Hepatocyte (in vitro differentiated cells): ENCODE results near the gene PACS1. TPM values are rescaled to one million over a fixed set of nuclear protein-coding genes. Genes with fewer than 3 reads are reported as not detected.
A peak's percentile ranks its signal among the peaks of the same experiment; 100 is the strongest.

Experiments used
- DNase-seq: peaks from one replicate; pipeline ENCODE4 v3.0.0-alpha.2; 2016; ENCODE audit warnings: low spot score
- H2AFZ ChIP-seq: fragments of 200-600 bp; sonication (generic); 2 replicates; pipeline ENCODE4 v1.6.0; 2016; ENCODE audit warnings: antibody characterized with exemption, mild to moderate bottlenecking
- H3K27ac ChIP-seq: fragments of 200-600 bp; sonication (generic); 2 replicates; pipeline ENCODE4 v1.5.1; 2016; ENCODE audit warnings: mild to moderate bottlenecking
- H3K27me3 ChIP-seq: fragments of 200-600 bp; sonication (generic); 2 replicates; pipeline ENCODE4 v1.6.1; 2016
- H3K36me3 ChIP-seq: fragments of 200-600 bp; sonication (generic); replicated peaks from 2 replicates; pipeline ENCODE4 v1.5.1; 2016; ENCODE audit warnings: low read depth; ENCODE audit not compliant: insufficient read depth
- H3K4me1 ChIP-seq: fragments of 200-600 bp; sonication (generic); 2 replicates; pipeline ENCODE4 v1.5.1; 2016; ENCODE audit warnings: mild to moderate bottlenecking, moderate library complexity; ENCODE audit not compliant: insufficient read depth
- H3K4me2 ChIP-seq: fragments of 200-600 bp; sonication (generic); 2 replicates; pipeline ENCODE4 v1.6.0; 2016
- H3K4me3 ChIP-seq: fragments of 200-600 bp; sonication (generic); 2 replicates; pipeline ENCODE4 v1.5.1; 2016; ENCODE audit warnings: mild to moderate bottlenecking
- H3K79me2 ChIP-seq: fragments of 200-600 bp; sonication (generic); 2 replicates; pipeline ENCODE4 v1.6.0; 2017; ENCODE audit warnings: mild to moderate bottlenecking
- H3K9me2 ChIP-seq: fragments of 200-600 bp; sonication (generic); replicated peaks from 2 replicates; pipeline ENCODE4 v1.6.0; 2017; ENCODE audit warnings: mild to moderate bottlenecking; ENCODE audit not compliant: insufficient read depth
- H3K9me3 ChIP-seq: fragments of 200-600 bp; sonication (generic); 2 replicates; pipeline ENCODE4 v1.5.1; 2016; ENCODE audit warnings: low read depth, mild to moderate bottlenecking
- H4K20me1 ChIP-seq: fragments of 200-600 bp; sonication (generic); 2 replicates; pipeline ENCODE4 v1.6.0; 2016; ENCODE audit warnings: mild to moderate bottlenecking; ENCODE audit not compliant: insufficient read depth, poor library complexity, severe bottlenecking
- EZH2 ChIP-seq: fragments of 200-600 bp; sonication (generic); IDR thresholded peaks from 2 replicates; pipeline ENCODE4 v1.6.1; 2016; ENCODE audit warnings: antibody characterized with exemption, mild to moderate bottlenecking, borderline replicate concordance
- EZH2phosphoT487 ChIP-seq: fragments of 200-600 bp; sonication (generic); IDR thresholded peaks from one replicate; pipeline ENCODE4 v1.6.1; 2018; ENCODE audit warnings: antibody characterized with exemption, mild to moderate bottlenecking, low read depth, moderate library complexity; ENCODE audit not compliant: unreplicated experiment, severe bottlenecking
- WGBS: methylation state at CpG from one replicate; pipeline ENCODE4 v1.1.6; 2016; ENCODE audit warnings: low lambda C conversion rate; ENCODE audit errors: missing lambda C conversion rate; 5-methylcytosine and 5-hydroxymethylcytosine counted together
- polyA plus RNA-seq: library from polyadenylated mRNA; unstranded; fragments of >200 nt; fragmentation: Nextera tagmentation; extraction: Ambion mirVana; gene quantifications from 2 replicates; pipeline ENCODE4 v1.2.1, GENCODE V29; 2016
- total RNA-seq: library from RNA; depleted of rRNA; stranded (reverse); fragments of >200 nt; gene quantifications from 2 replicates; pipeline ENCODE4 v1.2.3, GENCODE V29; 2014
- TF ChIP-seq, protein P1 (sequence below): fragments of 200-600 bp; sonication (generic); IDR thresholded peaks from 2 replicates; pipeline ENCODE4 v1.5.1; 2016; ENCODE audit warnings: antibody characterized with exemption, mild to moderate bottlenecking; ENCODE audit not compliant: poor library complexity

PACS1 gene
- total and polyA plus RNA-seq, 2 experiments from 2014 or later: 28.2 to 71.5 TPM

DNA sequence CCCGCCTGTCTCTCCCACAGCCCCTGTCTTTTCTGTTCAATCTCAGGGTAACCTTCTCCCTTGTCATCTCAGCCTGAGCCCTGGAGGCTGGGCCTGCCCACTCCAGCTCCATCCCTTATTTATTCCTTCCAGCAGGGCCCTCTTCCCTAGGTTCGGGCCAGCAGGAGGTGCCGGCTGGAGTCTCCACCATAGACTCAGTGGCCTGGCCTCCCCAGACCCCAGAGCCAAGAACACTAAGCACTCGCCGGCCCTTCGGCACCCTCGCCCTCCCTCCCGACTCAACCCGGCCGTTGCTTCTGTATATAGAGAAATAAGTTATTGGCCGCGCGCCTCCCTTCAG lies 196.9 kb downstream of the PACS1 start:
- H3K27me3 ChIP-seq: no peaks in the 10 kb centered on the region
- H3K36me3 ChIP-seq: no peaks in the 10 kb centered on the region
- H3K4me1 ChIP-seq: peaks cover 11% of the 10 kb centered on the region
- no peaks in the 10 kb centered on the region for H3K9me2 ChIP-seq
- TF ChIP-seq, protein P1, sequence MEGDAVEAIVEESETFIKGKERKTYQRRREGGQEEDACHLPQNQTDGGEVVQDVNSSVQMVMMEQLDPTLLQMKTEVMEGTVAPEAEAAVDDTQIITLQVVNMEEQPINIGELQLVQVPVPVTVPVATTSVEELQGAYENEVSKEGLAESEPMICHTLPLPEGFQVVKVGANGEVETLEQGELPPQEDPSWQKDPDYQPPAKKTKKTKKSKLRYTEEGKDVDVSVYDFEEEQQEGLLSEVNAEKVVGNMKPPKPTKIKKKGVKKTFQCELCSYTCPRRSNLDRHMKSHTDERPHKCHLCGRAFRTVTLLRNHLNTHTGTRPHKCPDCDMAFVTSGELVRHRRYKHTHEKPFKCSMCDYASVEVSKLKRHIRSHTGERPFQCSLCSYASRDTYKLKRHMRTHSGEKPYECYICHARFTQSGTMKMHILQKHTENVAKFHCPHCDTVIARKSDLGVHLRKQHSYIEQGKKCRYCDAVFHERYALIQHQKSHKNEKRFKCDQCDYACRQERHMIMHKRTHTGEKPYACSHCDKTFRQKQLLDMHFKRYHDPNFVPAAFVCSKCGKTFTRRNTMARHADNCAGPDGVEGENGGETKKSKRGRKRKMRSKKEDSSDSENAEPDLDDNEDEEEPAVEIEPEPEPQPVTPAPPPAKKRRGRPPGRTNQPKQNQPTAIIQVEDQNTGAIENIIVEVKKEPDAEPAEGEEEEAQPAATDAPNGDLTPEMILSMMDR: no peak
- no peak for TF ChIP-seq EZH2
- no peak for TF ChIP-seq EZH2phosphoT487
- H3K4me3 ChIP-seq: peak overlapping the region; percentile 84
- peaks cover 23% of the 10 kb centered on the region for H4K20me1 ChIP-seq
- 34% methylated on average over 13 of the region's 13 CpGs for WGBS
- H3K9me3 ChIP-seq: no peaks in the 10 kb centered on the region
- H3K4me2 ChIP-seq: peak overlapping the region; percentile 91
- no peak for DNase-seq
- peaks cover 33% of the 10 kb centered on the region for H3K79me2 ChIP-seq
- H2AFZ ChIP-seq: peak overlapping the region; percentile 50
- peak overlapping the region; percentile 89 for H3K27ac ChIP-seq

DNA sequence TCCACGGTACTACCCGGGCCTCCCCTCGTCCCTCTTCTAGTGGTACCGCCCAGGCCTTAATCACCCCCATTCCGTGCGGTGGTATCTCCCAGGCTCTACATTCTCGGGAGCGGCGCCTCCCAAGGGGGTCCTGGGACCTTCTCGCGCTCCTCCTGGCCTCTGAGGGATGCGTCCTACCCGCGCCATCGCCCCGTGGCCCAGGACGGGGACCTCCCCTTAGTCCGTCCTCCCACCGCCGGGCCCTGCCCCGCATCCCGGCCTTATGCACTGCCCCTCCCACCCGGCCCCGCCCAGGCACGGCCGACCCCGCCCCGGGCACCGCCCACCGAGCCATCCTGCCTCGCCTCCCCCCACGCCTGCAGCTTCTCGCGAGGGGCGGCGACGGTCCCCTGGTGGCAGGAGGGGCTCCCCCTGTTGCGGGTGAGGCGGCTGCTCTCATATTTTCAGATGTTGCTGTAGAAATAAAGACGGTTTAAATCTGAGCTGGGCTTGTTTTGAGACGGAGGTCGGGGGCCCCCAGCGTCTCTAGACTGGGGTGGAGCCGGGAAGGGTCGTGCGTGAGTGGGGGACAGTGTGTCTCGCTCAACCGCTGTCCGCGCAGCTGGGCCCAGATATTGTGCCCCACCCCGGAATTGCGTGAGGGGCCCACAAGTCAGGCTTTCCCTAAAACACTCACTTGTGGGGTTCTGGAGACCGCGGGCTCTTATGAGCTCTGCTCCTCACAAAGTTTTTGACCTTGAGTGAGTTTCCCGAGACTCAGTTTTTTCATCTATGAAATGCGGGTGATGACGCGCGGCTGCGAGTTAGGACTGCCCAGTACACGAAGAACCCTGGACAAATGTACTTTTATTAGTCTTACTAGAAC lies 197.5 kb downstream of the PACS1 start:
- TF ChIP-seq EZH2phosphoT487 (no peak), EZH2 (no peak)
- TF ChIP-seq, protein P1: no peak
- Histone ChIP-seq H3K9me2 (no peaks in the 10 kb centered on the region), H3K4me3 (peak overlapping the region; percentile 84), H3K9me3 (no peaks in the 10 kb centered on the region), H3K79me2 (peaks cover 33% of the 10 kb centered on the region), H3K4me1 (peaks cover 11% of the 10 kb centered on the region), H3K27ac (peak overlapping the region; percentile 89), H4K20me1 (peaks cover 23% of the 10 kb centered on the region), H3K27me3 (no peaks in the 10 kb centered on the region), H2AFZ (peak overlapping the region; percentile 86), H3K4me2 (peak overlapping the region; percentile 91), H3K36me3 (no peaks in the 10 kb centered on the region)
- DNase-seq: peak; percentile 93
- WGBS: 2% methylated on average over 50 of the region's 61 CpGs

DNA sequence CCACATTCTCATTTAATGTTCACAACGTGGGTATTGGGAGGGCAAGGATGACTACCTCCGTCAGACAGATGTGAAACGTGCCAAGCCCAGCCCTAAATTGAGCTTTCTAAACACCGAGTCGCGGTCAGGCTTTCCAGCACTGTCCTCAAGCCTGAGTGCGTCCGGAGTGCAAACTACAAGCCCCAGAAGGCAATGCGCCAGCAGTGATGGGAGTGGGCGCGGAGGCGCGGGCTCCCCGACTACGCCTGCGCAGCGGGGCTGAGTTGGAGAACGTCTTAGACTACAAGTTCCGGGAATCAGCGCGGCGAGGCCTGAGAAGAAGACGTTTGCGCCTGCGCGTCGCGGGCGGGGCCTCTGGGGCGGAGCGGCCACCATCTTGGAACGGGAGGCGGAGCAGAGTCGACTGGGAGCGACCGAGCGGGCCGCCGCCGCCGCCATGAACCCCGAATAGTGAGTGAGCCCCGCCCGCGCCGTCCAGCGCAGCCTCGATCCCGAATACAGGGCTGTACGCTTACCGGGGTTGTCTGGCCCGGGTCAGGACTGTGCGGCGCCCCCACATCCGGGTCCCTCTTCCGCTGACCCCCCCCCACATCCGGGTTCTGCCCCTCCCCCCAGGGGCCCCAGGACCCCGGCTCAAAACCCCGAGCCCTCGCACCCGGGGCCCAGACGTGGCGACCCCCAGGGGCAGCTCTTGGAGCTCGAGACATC lies 198.3 kb downstream of the PACS1 start, which contains the start of gene RAB1B:
TSS of gene RAB1B (plus strand) at position 396 of the 708 bp plus-strand sequence. CDS start at position 437, 41 bp downstream.
- no peaks in the 10 kb centered on the region for H3K36me3 ChIP-seq
- WGBS: 1% methylated on average over 30 of the region's 64 CpGs

More for the DNA sequence above, 198.3 kb downstream of the PACS1 start, which contains the start of gene RAB1B:
- Histone ChIP-seq H3K9me3 (no peaks in the 10 kb centered on the region), H3K27ac (peak within 1 kb of the TSS; percentile 92), H2AFZ (peak within 1 kb of the TSS; percentile 86), H3K4me2 (peak within 1 kb of the TSS; percentile 98), H3K27me3 (no peaks in the 10 kb centered on the region), H3K4me3 (peak within 1 kb of the TSS; percentile 91), H3K9me2 (no peaks in the 10 kb centered on the region), H4K20me1 (peaks cover 23% of the 10 kb centered on the region), H3K4me1 (peaks cover 11% of the 10 kb centered on the region), H3K79me2 (peaks cover 33% of the 10 kb centered on the region)
- TF ChIP-seq EZH2 (no peak), EZH2phosphoT487 (no peak)
- TF ChIP-seq, protein P1: no peak
- DNase-seq: peak; percentile 100
